Measurements from ENCODE around the gene TMEM31.

Gene TMEM31

DNA sequence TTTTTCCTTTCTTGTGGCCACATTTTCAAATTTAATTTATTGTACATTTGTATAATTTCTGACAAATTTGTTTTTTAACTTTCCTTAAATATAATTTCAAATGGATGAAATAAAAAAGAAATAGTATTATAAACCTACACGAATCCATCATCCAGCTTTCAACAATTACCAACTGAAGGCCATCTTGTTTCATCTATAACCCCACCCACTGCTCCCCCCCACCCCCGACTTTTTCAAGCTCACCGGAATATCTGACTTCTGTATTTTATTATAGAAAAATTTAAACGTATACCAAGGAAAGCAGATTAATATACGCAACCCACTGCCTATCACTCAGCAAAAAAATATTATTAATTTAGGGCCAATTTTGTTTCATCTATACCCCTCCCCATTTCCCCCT, 25.3 kb upstream of the TMEM31 start:
- Histone ChIP-seq H3K27ac (replicated peaks; ENCODE audit: low read length) (no peak overlapping the region), H4K91ac (ENCODE audit: low read depth, low read length, poor library complexity) (no peak overlapping the region), H3K36me3 (replicated peaks in 1 of 2; ENCODE audit: control insufficient read depth in 2 of 2, insufficient read depth in 2 of 2, low read length in 2 of 2) (peaks cover 8 to 48% of the 10 kb centered on the region in 2 donors), H3K9me3 (replicated peaks in 1 of 2; ENCODE audit: control insufficient read depth in 2 of 2, insufficient read depth in 1 of 2, low read depth in 1 of 2, low read length in 2 of 2) (no peaks in the 10 kb centered on the region), H4K8ac (ENCODE audit: low read depth, low read length) (no peak overlapping the region), H3K4ac (ENCODE audit: low read length) (no peak overlapping the region), H2BK15ac (ENCODE audit: low read length) (no peak overlapping the region), H2AFZ (ENCODE audit: low read length) (no peak overlapping the region), H2BK120ac (ENCODE audit: low read depth, low read length) (no peak overlapping the region), H2AK5ac (ENCODE audit: low read depth, low read length) (no peak overlapping the region), H3K14ac (ENCODE audit: low read length) (no peak overlapping the region), H3K4me3 (ENCODE audit: low read length in 2 of 2) (peak overlapping the region in 1 of 2 donors; percentile 61), H3K23ac (ENCODE audit: low read depth, low read length, poor library complexity) (no peak overlapping the region), H3K27me3 (ENCODE audit: control insufficient read depth in 3 of 3, insufficient read depth in 3 of 3, low read depth in 1 of 3, low read length in 3 of 3) (no peaks in the 10 kb centered on the region), H3K79me1 (ENCODE audit: low read depth, low read length) (no peaks in the 10 kb centered on the region), H3K4me2 (ENCODE audit: insufficient read depth, low read length, poor library complexity, severe bottlenecking) (no peak overlapping the region), H3K4me1 (ENCODE audit: control insufficient read depth in 2 of 2, insufficient read depth in 1 of 2, low read depth in 1 of 2, low read length in 2 of 2) (no peaks in the 10 kb centered on the region), H2BK5ac (ENCODE audit: low read length) (no peak overlapping the region), H3K9ac (ENCODE audit: low read depth, low read length, poor library complexity) (no peak overlapping the region), H3K18ac (ENCODE audit: low read length) (no peak overlapping the region), H2BK12ac (ENCODE audit: low read length) (no peak overlapping the region)
- DNase-seq (ENCODE audit: low spot score): no peak
- WGBS, 2 donors (ENCODE audit: extremely low coverage in 2 of 2, insufficient read length in 2 of 2, insufficient replicate concordance in 1 of 2): no CpG with 5 or more reads among the region's 5 CpGs

DNA sequence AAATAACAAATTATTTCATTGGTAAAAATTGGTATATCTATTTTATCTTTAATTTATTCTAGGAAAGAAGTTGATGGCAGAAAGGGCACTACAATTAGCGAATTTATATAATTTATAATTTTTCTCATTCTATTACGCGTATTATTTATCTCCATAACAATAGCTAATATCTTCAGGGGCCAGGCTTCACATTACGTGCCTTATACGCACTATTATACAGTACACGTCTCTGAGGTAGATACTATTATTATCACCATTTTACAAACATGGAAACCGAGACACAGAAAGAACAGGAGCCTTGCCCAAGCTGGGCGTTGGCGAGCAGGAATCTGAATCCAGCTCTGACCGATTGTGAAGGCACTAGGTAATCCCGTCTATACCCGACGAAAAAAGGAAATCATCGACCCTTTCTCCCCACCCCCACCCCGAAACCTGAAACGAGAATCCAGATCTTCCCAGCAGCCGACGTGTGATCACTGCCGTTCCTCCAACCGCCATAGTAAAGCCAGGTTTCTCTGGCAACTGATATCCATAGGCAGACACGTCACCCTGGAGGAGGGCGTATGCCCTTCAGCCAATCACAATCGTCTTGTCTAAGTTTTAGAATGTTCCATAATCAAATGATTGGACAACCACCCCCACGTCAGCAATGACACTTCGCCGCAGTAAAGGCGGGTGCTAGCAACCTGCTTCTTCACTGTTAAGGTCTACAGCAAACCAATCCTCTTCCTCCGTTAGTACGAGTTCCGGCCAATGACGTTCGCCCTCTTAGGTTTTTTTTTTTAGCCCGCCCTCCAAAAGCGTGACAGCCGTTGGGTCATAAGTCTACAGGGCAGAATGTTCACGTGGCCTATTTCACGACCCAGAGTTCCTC, 24.3 kb upstream of the TMEM31 start, which contains the start of gene MORF4L2:
Gene MORF4L2, minus strand, starts transcription at position 501 of the 874 bp plus-strand sequence. CDS start 9,672 bp downstream, outside the sequence.
- Histone ChIP-seq H2BK15ac (ENCODE audit: low read length) (no peak within 1 kb of the TSS), H4K8ac (ENCODE audit: low read depth, low read length) (no peak within 1 kb of the TSS), H3K79me1 (ENCODE audit: low read depth, low read length) (no peaks in the 10 kb centered on the region), H2BK120ac (ENCODE audit: low read depth, low read length) (no peak within 1 kb of the TSS), H3K27me3 (ENCODE audit: control insufficient read depth in 3 of 3, insufficient read depth in 3 of 3, low read depth in 1 of 3, low read length in 3 of 3) (no peaks in the 10 kb centered on the region), H4K91ac (ENCODE audit: low read depth, low read length, poor library complexity) (no peak within 1 kb of the TSS), H3K9ac (ENCODE audit: low read depth, low read length, poor library complexity) (peak within 1 kb of the TSS; percentile 84), H3K9me3 (replicated peaks in 1 of 2; ENCODE audit: control insufficient read depth in 2 of 2, insufficient read depth in 1 of 2, low read depth in 1 of 2, low read length in 2 of 2) (no peaks in the 10 kb centered on the region), H3K36me3 (replicated peaks in 1 of 2; ENCODE audit: control insufficient read depth in 2 of 2, insufficient read depth in 2 of 2, low read length in 2 of 2) (peaks cover 4 to 38% of the 10 kb centered on the region in 2 donors), H3K23ac (ENCODE audit: low read depth, low read length, poor library complexity) (no peak within 1 kb of the TSS), H3K4me3 (ENCODE audit: low read length in 2 of 2) (peak within 1 kb of the TSS; percentile 80 to 95), H3K4ac (ENCODE audit: low read length) (no peak within 1 kb of the TSS), H3K27ac (replicated peaks; ENCODE audit: low read length) (peak within 1 kb of the TSS; percentile 90), H2BK5ac (ENCODE audit: low read length) (no peak within 1 kb of the TSS), H2BK12ac (ENCODE audit: low read length) (no peak within 1 kb of the TSS), H2AK5ac (ENCODE audit: low read depth, low read length) (no peak within 1 kb of the TSS), H2AFZ (ENCODE audit: low read length) (peak within 1 kb of the TSS; percentile 89), H3K4me1 (ENCODE audit: control insufficient read depth in 2 of 2, insufficient read depth in 1 of 2, low read depth in 1 of 2, low read length in 2 of 2) (no peaks in the 10 kb centered on the region), H3K18ac (ENCODE audit: low read length) (peak within 1 kb of the TSS; percentile 89), H3K14ac (ENCODE audit: low read length) (no peak within 1 kb of the TSS), H3K4me2 (ENCODE audit: insufficient read depth, low read length, poor library complexity, severe bottlenecking) (peak within 1 kb of the TSS; percentile 66)
- peak; percentile 89 for DNase-seq (ENCODE audit: low spot score)
- no CpG with 5 or more reads among the region's 37 CpGs for WGBS, 2 donors (ENCODE audit: extremely low coverage in 2 of 2, insufficient read length in 2 of 2, insufficient replicate concordance in 1 of 2)

DNA sequence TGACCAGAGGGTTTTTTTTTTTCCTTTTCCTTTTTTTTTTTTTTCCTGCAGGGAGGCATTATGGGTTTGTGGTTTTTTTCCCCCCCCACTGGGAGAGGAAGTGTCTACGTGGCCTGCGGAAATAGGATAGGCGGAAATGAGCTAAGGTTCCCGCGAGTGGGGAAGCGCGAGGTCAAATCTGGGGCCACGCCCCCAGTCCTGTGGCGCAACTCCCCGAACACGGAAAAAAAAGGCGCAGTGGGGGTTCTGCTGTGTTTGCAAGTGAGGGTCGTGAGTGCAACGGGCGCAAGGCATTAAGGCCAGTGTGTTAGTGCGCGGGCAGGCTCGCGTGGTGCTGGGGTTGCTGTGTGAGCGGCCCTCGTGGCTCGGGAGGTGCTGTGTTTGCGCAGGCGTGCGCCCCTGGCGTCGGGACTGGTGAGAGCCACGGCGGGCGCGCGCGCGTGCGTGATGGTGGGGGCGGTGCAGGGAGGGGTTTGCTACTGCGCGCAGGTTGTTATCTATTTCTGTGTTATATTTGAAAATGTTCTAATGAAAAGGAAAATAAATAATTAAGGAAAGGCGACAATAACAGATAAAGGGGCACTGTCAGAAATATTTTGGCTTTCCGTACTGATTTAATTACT, 23.5 kb upstream of the TMEM31 start:
- no peak overlapping the region for H2BK12ac ChIP-seq (ENCODE audit: low read length)
- peak overlapping the region; percentile 66 for H3K4me2 ChIP-seq (ENCODE audit: insufficient read depth, low read length, poor library complexity, severe bottlenecking)
- no peak overlapping the region for H3K14ac ChIP-seq (ENCODE audit: low read length)
- no peak overlapping the region for H2BK5ac ChIP-seq (ENCODE audit: low read length)
- no peaks in the 10 kb centered on the region for H3K79me1 ChIP-seq (ENCODE audit: low read depth, low read length)
- no peak overlapping the region for H4K8ac ChIP-seq (ENCODE audit: low read depth, low read length)
- H3K9ac ChIP-seq (ENCODE audit: low read depth, low read length, poor library complexity): peak overlapping the region; percentile 84
- no peak overlapping the region for H2BK120ac ChIP-seq (ENCODE audit: low read depth, low read length)
- DNase-seq (ENCODE audit: low spot score): peak; percentile 62
- no peak overlapping the region for H4K91ac ChIP-seq (ENCODE audit: low read depth, low read length, poor library complexity)
- peak overlapping the region; percentile 90 for H3K27ac ChIP-seq (replicated peaks; ENCODE audit: low read length)
- no peaks in the 10 kb centered on the region for H3K27me3 ChIP-seq (ENCODE audit: control insufficient read depth in 3 of 3, insufficient read depth in 3 of 3, low read depth in 1 of 3, low read length in 3 of 3)
- no CpG with 5 or more reads among the region's 40 CpGs for WGBS, 2 donors (ENCODE audit: extremely low coverage in 2 of 2, insufficient read length in 2 of 2, insufficient replicate concordance in 1 of 2)
- no peak overlapping the region for H2BK15ac ChIP-seq (ENCODE audit: low read length)
- H3K18ac ChIP-seq (ENCODE audit: low read length): peak overlapping the region; percentile 89
- no peak overlapping the region for H3K4ac ChIP-seq (ENCODE audit: low read length)
- no peak overlapping the region for H3K23ac ChIP-seq (ENCODE audit: low read depth, low read length, poor library complexity)
- H3K4me3 ChIP-seq (ENCODE audit: low read length in 2 of 2): peak overlapping the region; percentile 80 to 89
- H2AFZ ChIP-seq (ENCODE audit: low read length): peak overlapping the region; percentile 89
- H3K9me3 ChIP-seq (replicated peaks in 1 of 2; ENCODE audit: control insufficient read depth in 2 of 2, insufficient read depth in 1 of 2, low read depth in 1 of 2, low read length in 2 of 2): no peaks in the 10 kb centered on the region
- peaks cover 4 to 30% of the 10 kb centered on the region in 2 donors for H3K36me3 ChIP-seq (replicated peaks in 1 of 2; ENCODE audit: control insufficient read depth in 2 of 2, insufficient read depth in 2 of 2, low read length in 2 of 2)
- H3K4me1 ChIP-seq (ENCODE audit: control insufficient read depth in 2 of 2, insufficient read depth in 1 of 2, low read depth in 1 of 2, low read length in 2 of 2): no peaks in the 10 kb centered on the region
- no peak overlapping the region for H2AK5ac ChIP-seq (ENCODE audit: low read depth, low read length)

GRCh38 chrX:103687696-103688201, 23.0 kb upstream of the TMEM31 start:
- no CpG with 5 or more reads among the region's 17 CpGs for WGBS, 2 donors (ENCODE audit: extremely low coverage in 2 of 2, insufficient read length in 2 of 2, insufficient replicate concordance in 1 of 2)
- H3K9ac ChIP-seq (ENCODE audit: low read depth, low read length, poor library complexity): peak overlapping the region; percentile 38

More at GRCh38 chrX:103687696-103688201, 23.0 kb upstream of the TMEM31 start:
- no peaks in the 10 kb centered on the region for H3K9me3 ChIP-seq (replicated peaks in 1 of 2; ENCODE audit: control insufficient read depth in 2 of 2, insufficient read depth in 1 of 2, low read depth in 1 of 2, low read length in 2 of 2)
- DNase-seq (ENCODE audit: low spot score): peak; percentile 63
- H3K4me3 ChIP-seq (ENCODE audit: low read length in 2 of 2): peak overlapping the region; percentile 72 to 80
- peaks cover 4 to 25% of the 10 kb centered on the region in 2 donors for H3K36me3 ChIP-seq (replicated peaks in 1 of 2; ENCODE audit: control insufficient read depth in 2 of 2, insufficient read depth in 2 of 2, low read length in 2 of 2)
- H3K27me3 ChIP-seq (ENCODE audit: control insufficient read depth in 3 of 3, insufficient read depth in 3 of 3, low read depth in 1 of 3, low read length in 3 of 3): no peaks in the 10 kb centered on the region
- no peak overlapping the region for H2AK5ac ChIP-seq (ENCODE audit: low read depth, low read length)
- no peak overlapping the region for H2BK5ac ChIP-seq (ENCODE audit: low read length)
- no peak overlapping the region for H4K8ac ChIP-seq (ENCODE audit: low read depth, low read length)
- no peak overlapping the region for H3K14ac ChIP-seq (ENCODE audit: low read length)
- H3K4me1 ChIP-seq (ENCODE audit: control insufficient read depth in 2 of 2, insufficient read depth in 1 of 2, low read depth in 1 of 2, low read length in 2 of 2): no peaks in the 10 kb centered on the region
- H3K27ac ChIP-seq (replicated peaks; ENCODE audit: low read length): peak overlapping the region; percentile 85
- H3K23ac ChIP-seq (ENCODE audit: low read depth, low read length, poor library complexity): no peak overlapping the region
- no peak overlapping the region for H3K4ac ChIP-seq (ENCODE audit: low read length)
- H2BK15ac ChIP-seq (ENCODE audit: low read length): no peak overlapping the region
- H2BK12ac ChIP-seq (ENCODE audit: low read length): no peak overlapping the region
- H2BK120ac ChIP-seq (ENCODE audit: low read depth, low read length): no peak overlapping the region
- H3K4me2 ChIP-seq (ENCODE audit: insufficient read depth, low read length, poor library complexity, severe bottlenecking): peak overlapping the region; percentile 47
- no peak overlapping the region for H3K18ac ChIP-seq (ENCODE audit: low read length)
- H4K91ac ChIP-seq (ENCODE audit: low read depth, low read length, poor library complexity): no peak overlapping the region
- no peaks in the 10 kb centered on the region for H3K79me1 ChIP-seq (ENCODE audit: low read depth, low read length)
- peak overlapping the region; percentile 89 for H2AFZ ChIP-seq (ENCODE audit: low read length)

All from neuronal stem cell (in vitro differentiated cells).